Stomach (tissue), 9 donors: Measurements from ENCODE around the gene PROSER1. TPM values are rescaled to one million over a fixed set of nuclear protein-coding genes. Genes with fewer than 3 reads are reported as not detected.

ENCODE experiments used
- DNase-seq, 2 donors: peaks; one replicate each; pipeline versions ENCODE4 v3.0.0 to v3.0.0-alpha.2; 2013 to 2019
- H3K27ac ChIP-seq, 5 donors: fragments of 200-600 bp in 4 of 5; sonication (generic) in 4 of 5; one replicate each; pipeline ENCODE4 v1.5.1; 2013 to 2019; ENCODE audit warnings: mild to moderate bottlenecking in 1 of 5, moderate library complexity in 1 of 5
- H3K27me3 ChIP-seq, 3 donors: fragments of 200-600 bp; sonication (generic); one replicate each; pipeline ENCODE4 v1.5.1; 2017 to 2019; ENCODE audit warnings: mixed run types in 1 of 3
- H3K36me3 ChIP-seq, 4 donors: fragments of 200-600 bp; sonication (generic); 1 replicate in 3 of 4; 2 replicates in 1 of 4; pipeline ENCODE4 v1.5.1; 2016 to 2019
- H3K4me1 ChIP-seq, 4 donors: fragments of 200-600 bp; sonication (generic); one replicate each; pipeline ENCODE4 v1.5.1; 2016 to 2019
- H3K4me3 ChIP-seq, 4 donors: fragments of 200-600 bp; sonication (generic) in 3 of 4; one replicate each; pipeline ENCODE4 v1.5.1; 2016 to 2019; ENCODE audit warnings: mild to moderate bottlenecking in 1 of 4
- H3K9me3 ChIP-seq, 4 donors: fragments of 200-600 bp; sonication (generic); one replicate each; pipeline ENCODE4 v1.5.1; 2016 to 2019
- CTCF ChIP-seq, 7 experiments: fragments of 450-650 bp in 4 of 7; fragments of 200-600 bp in 3 of 7; sonication (generic) in 3 of 7; IDR thresholded peaks; one replicate each; pipeline ENCODE4 v1.5.1; 2016 to 2019; ENCODE audit warnings: antibody characterized with exemption in 7 of 7, control low read depth in 2 of 7, mild to moderate bottlenecking in 1 of 7
- EP300 ChIP-seq: sonication (generic); formaldehyde crosslinking; IDR thresholded peaks from one replicate; pipeline ENCODE4 v1.6.1; 2017; ENCODE audit warnings: antibody characterized with exemption
- POLR2A ChIP-seq, 4 donors: fragments of 450-650 bp; IDR thresholded peaks; one replicate each; pipeline ENCODE4 v1.6.1; 2016; ENCODE audit warnings: antibody characterized with exemption in 4 of 4, control low read depth in 2 of 4, mild to moderate bottlenecking in 1 of 4, moderate library complexity in 1 of 4
- POLR2AphosphoS5 ChIP-seq, 3 donors: sonication (generic); formaldehyde crosslinking; IDR thresholded peaks; one replicate each; pipeline ENCODE4 v1.6.1; 2016; ENCODE audit warnings: antibody characterized with exemption in 3 of 3
- WGBS, 5 donors: extraction: QIAGEN DNeasy Blood & Tissue Kit in 3 of 5; methylation state at CpG; one replicate each; pipeline versions ENCODE4 v1.1.5 to v1.1.7; 2013 to 2018; 5-methylcytosine and 5-hydroxymethylcytosine counted together
- intact Hi-C: fragments of 100-400 bp; cut with DNase I; formaldehyde crosslinking; loops from one replicate; pipeline ENCODE4 v1.15.1; 2023; ENCODE audit warnings: low total_unique reads
- polyA plus RNA-seq, 3 donors: library from polyadenylated mRNA; stranded (reverse); fragments of 200-250 nt; gene quantifications; one replicate each; pipeline ENCODE4 v1.2.3, GENCODE V29; 2013
- total RNA-seq, 5 donors: library from RNA; depleted of rRNA; stranded (reverse); fragments of >200 nt; gene quantifications; one replicate each; pipeline versions ENCODE4 v1.1.0 to v1.2.3, GENCODE V29; 2014 to 2016
- donor health status: healthy with polysubstance abuse.
- donor health status: Bipolar disorder and iron deficiency.
- donor health status: healthy.

PROSER1 gene
- total and polyA plus RNA-seq, 8 donors, result 5.7 to 176 (median 13.3) TPM

DNA sequence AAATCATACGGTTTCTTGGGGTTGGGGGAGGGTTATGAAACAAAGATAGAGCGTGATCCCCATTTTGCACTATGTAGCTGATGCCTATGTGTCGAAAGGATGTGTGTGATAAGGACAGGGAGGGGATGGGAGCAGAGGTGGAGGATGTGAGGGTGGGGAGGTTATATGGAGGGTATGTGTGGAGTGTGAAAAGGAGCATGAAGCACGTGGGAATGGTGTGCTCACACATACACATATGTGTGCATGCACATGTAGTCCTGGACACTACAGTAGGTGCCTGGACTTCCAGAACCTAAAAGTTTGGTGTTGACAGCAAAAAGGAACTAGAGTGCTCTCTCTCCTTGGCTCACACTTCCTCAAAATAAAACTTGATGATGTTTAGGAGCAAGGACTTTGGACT, 72.6 kb downstream of the PROSER1 start:
- no peaks in the 10 kb centered on the region for H3K4me1 ChIP-seq
- H3K27ac ChIP-seq, result no peak overlapping the region
- intact Hi-C loops, result no loop called here
- no peak for DNase-seq
- H3K4me3 ChIP-seq, result no peak overlapping the region
- TF ChIP-seq POLR2AphosphoS5 (IDR thresholded peaks at IDR 0.05), result no peak
- TF ChIP-seq POLR2A (IDR thresholded peaks at IDR 0.05), result no peak
- TF ChIP-seq CTCF (IDR thresholded peaks at IDR 0.05), result no peak
- TF ChIP-seq EP300, result no peak
- H3K27me3 ChIP-seq, result no peaks in the 10 kb centered on the region
- no peaks in the 10 kb centered on the region for H3K36me3 ChIP-seq
- H3K9me3 ChIP-seq, result peaks cover 0 to 9% (median 2%) of the 10 kb centered on the region in 4 donors
- WGBS, 5 donors, result 73 to 91% (median 84%) methylated on average over 4 of the region's 4 CpGs

GRCh38 chr13:38960175-38960574, 77.7 kb downstream of the PROSER1 start:
- no peak for DNase-seq
- no peaks in the 10 kb centered on the region for H3K4me1 ChIP-seq
- H3K27ac ChIP-seq, result no peak overlapping the region
- no peak overlapping the region for H3K4me3 ChIP-seq
- no peak for TF ChIP-seq POLR2A (IDR thresholded peaks at IDR 0.05)
- TF ChIP-seq EP300, result no peak
- no peak for TF ChIP-seq CTCF (IDR thresholded peaks at IDR 0.05)
- no peak for TF ChIP-seq POLR2AphosphoS5 (IDR thresholded peaks at IDR 0.05)
- no peaks in the 10 kb centered on the region for H3K36me3 ChIP-seq
- H3K27me3 ChIP-seq, result no peaks in the 10 kb centered on the region
- peaks cover 0 to 16% (median 6%) of the 10 kb centered on the region in 4 donors for H3K9me3 ChIP-seq
- intact Hi-C loops, result no loop called here

Other genes with a start within 250 kb of the PROSER1 start
- gene STOML3, start 47.3 kb downstream of the PROSER1 start, total RNA-seq, result not detected
- gene STOML3, start 47.3 kb downstream of the PROSER1 start, polyA plus RNA-seq, result not detected
- 10 to 100 TPM in 4 of 5 donors, 1 to 10 TPM in 1; 4.1 to 74.4 (median 20.3) TPM for gene NHLRC3, start 367 bp upstream of the PROSER1 start, total RNA-seq
- gene NHLRC3, start 367 bp upstream of the PROSER1 start, polyA plus RNA-seq, result 1 to 10 TPM; 4.4 to 8.5 (median 5.7) TPM